HL-60/S4 treated with retinoic acid at 250 ng/mL for 4 days and 3 days (cell line): Measurements from ENCODE around the gene CFAP157.
"Not testable (repeated sequence)": the region's sequence is repeated elsewhere in the genome, so short reads cannot be mapped to it uniquely, and the experiment has no call there.

ENCODE experiments used
- in situ Hi-C: fragments of 300-500 bp; cut with MboI; formaldehyde crosslinking; loops from 2 replicates; pipeline ENCODE4 v1.7.0; 2022; ENCODE audit warnings: low sequenced_read_pairs

The CFAP157 gene

GRCh38 chr9:127756233-127756632, 49.4 kb downstream of the CFAP157 start:
- in situ Hi-C loops = no loop called here

- in situ Hi-C loops = not testable (repeated sequence)
Measured at GRCh38 chr9:127756776-127757175, 50.0 kb downstream of the CFAP157 start.

GRCh38 chr9:127758843-127759242, 52.1 kb downstream of the CFAP157 start:
- in situ Hi-C loops = no loop called here

GRCh38 chr9:127761061-127761460, 54.3 kb downstream of the CFAP157 start:
- in situ Hi-C loops = no loop called here

- in situ Hi-C loops = no loop called here
Measured at GRCh38 chr9:127761491-127761956, 54.7 kb downstream of the CFAP157 start.

- in situ Hi-C loops = no loop called here
Measured at GRCh38 chr9:127762111-127762676, 55.4 kb downstream of the CFAP157 start.

GRCh38 chr9:127763918-127764384, 57.2 kb downstream of the CFAP157 start:
- in situ Hi-C loops = no loop called here

- in situ Hi-C loops = no loop called here
Measured at GRCh38 chr9:127765418-127765817, 58.6 kb downstream of the CFAP157 start.
